Body of pancreas (tissue), 4 donors: Measurements from ENCODE around the gene FOXE3. TPM values are rescaled to one million over a fixed set of nuclear protein-coding genes. Genes with fewer than 3 reads are reported as not detected.

Experiments
- ATAC-seq: fragments of 150-250 bp; one replicate; pipeline ENCODE4 v1.9.1; 2016
- DNase-seq, 4 donors: peaks; one replicate each; pipeline ENCODE4 v3.0.0-alpha.2; 2019
- H3K27ac ChIP-seq, 4 donors: fragments of 200-600 bp; sonication (generic); 1 replicate in 3 of 4; 2 replicates in 1 of 4; pipeline versions ENCODE4 v1.5.1 to v1.6.1; 2016 to 2019; ENCODE audit warnings: mild to moderate bottlenecking in 1 of 4, mixed read lengths in 1 of 4, moderate library complexity in 1 of 4
- H3K27me3 ChIP-seq, 2 donors: fragments of 200-600 bp; sonication (generic); one replicate each; pipeline ENCODE4 v1.6.0; 2016; ENCODE audit warnings: mild to moderate bottlenecking in 1 of 2
- H3K36me3 ChIP-seq, 2 donors: fragments of 200-600 bp; sonication (generic); replicated peaks in 1 of 2; 2 replicates each; pipeline ENCODE4 v1.5.1; 2016; ENCODE audit warnings: low read depth in 2 of 2; ENCODE audit not compliant: insufficient read depth in 1 of 2
- H3K4me1 ChIP-seq: fragments of 200-600 bp; sonication (generic); one replicate; pipeline ENCODE4 v1.6.0; 2016
- H3K4me3 ChIP-seq, 2 donors: fragments of 200-600 bp; sonication (generic); 1 replicate in 1 of 2; 2 replicates in 1 of 2; pipeline ENCODE4 v1.5.1; 2016 to 2019
- H3K9me3 ChIP-seq, 3 donors: fragments of 200-600 bp; sonication (generic); 1 replicate in 2 of 3; 2 replicates in 1 of 3; pipeline ENCODE4 v1.5.1; 2016
- CTCF ChIP-seq, 7 experiments: fragments of 450-650 bp in 4 of 7; fragments of 200-600 bp in 3 of 7; sonication (generic) in 3 of 7; IDR thresholded peaks; one replicate each; pipeline ENCODE4 v1.5.1; 2016 to 2019; ENCODE audit warnings: antibody characterized with exemption in 7 of 7
- POLR2A ChIP-seq, 3 donors: fragments of 450-650 bp; IDR thresholded peaks; one replicate each; pipeline ENCODE4 v1.6.1; 2016; ENCODE audit warnings: antibody characterized with exemption in 3 of 3, mild to moderate bottlenecking in 2 of 3
- WGBS, 2 donors: methylation state at CpG; one replicate each; pipeline ENCODE4 v1.1.5; 2017; 5-methylcytosine and 5-hydroxymethylcytosine counted together
- intact Hi-C: fragments of 100-400 bp; cut with DNase I; formaldehyde crosslinking; loops from one replicate; pipeline ENCODE4 v1.15.1; 2023
- total RNA-seq, 2 donors: library from RNA; depleted of rRNA; stranded (reverse); fragments of >200 nt; gene quantifications; one replicate each; pipeline ENCODE4 v1.1.0, GENCODE V29; 2016

Gene FOXE3
- total RNA-seq, 2 donors from 2014 or later = not detected

GRCh38 chr1:47395433-47395832 is 20.7 kb upstream of the FOXE3 start:
- Histone ChIP-seq H3K27me3 (no peaks in the 10 kb centered on the region), H3K4me1 (no peaks in the 10 kb centered on the region), H3K36me3 (no peaks in the 10 kb centered on the region), H3K9me3 (no peaks in the 10 kb centered on the region), H3K4me3 (no peak overlapping the region), H3K27ac (no peak overlapping the region)
- DNase-seq = no peak
- TF ChIP-seq CTCF (IDR thresholded peaks at IDR 0.05) (no peak), POLR2A (IDR thresholded peaks at IDR 0.05) (no peak)
- 71 to 77% methylated on average over 3 of the region's 3 CpGs for WGBS, 2 donors
- intact Hi-C loops = no loop called here
- no peak for ATAC-seq

- no peak for TF ChIP-seq POLR2A (IDR thresholded peaks at IDR 0.05)
- no peak for TF ChIP-seq CTCF (IDR thresholded peaks at IDR 0.05)
- WGBS, 2 donors = 86 to 94% methylated on average over 3 to 6 of the region's 6 CpGs
- Histone ChIP-seq H3K27me3 (no peaks in the 10 kb centered on the region), H3K4me3 (no peak overlapping the region), H3K36me3 (no peaks in the 10 kb centered on the region), H3K9me3 (no peaks in the 10 kb centered on the region), H3K27ac (no peak overlapping the region), H3K4me1 (no peaks in the 10 kb centered on the region)
- intact Hi-C loops = no loop called here
- ATAC-seq = no peak
- DNase-seq = no peak
Observed at GRCh38 chr1:47396671-47397196, 19.4 kb upstream of the FOXE3 start.

GRCh38 chr1:47399138-47399845 is 16.8 kb upstream of the FOXE3 start:
- Histone ChIP-seq H3K4me1 (no peaks in the 10 kb centered on the region), H3K27me3 (no peaks in the 10 kb centered on the region), H3K4me3 (no peak overlapping the region), H3K27ac (no peak overlapping the region), H3K36me3 (no peaks in the 10 kb centered on the region), H3K9me3 (no peaks in the 10 kb centered on the region)
- no peak for ATAC-seq
- intact Hi-C loops = no loop called here
- TF ChIP-seq POLR2A (IDR thresholded peaks at IDR 0.05) = no peak
- no peak for TF ChIP-seq CTCF (IDR thresholded peaks at IDR 0.05)
- DNase-seq = no peak
- WGBS, 2 donors = 79 to 88% methylated on average over 4 of the region's 4 CpGs

- TF ChIP-seq POLR2A (IDR thresholded peaks at IDR 0.05) = no peak
- no peak for TF ChIP-seq CTCF (IDR thresholded peaks at IDR 0.05)
- Histone ChIP-seq H3K27ac (no peak overlapping the region), H3K36me3 (no peaks in the 10 kb centered on the region), H3K27me3 (no peaks in the 10 kb centered on the region), H3K9me3 (no peaks in the 10 kb centered on the region), H3K4me3 (no peak overlapping the region), H3K4me1 (no peaks in the 10 kb centered on the region)
- ATAC-seq = no peak
- intact Hi-C loops = no loop called here
- 95 to 97% methylated on average over 4 of the region's 4 CpGs for WGBS, 2 donors
- no peak for DNase-seq
Observed at GRCh38 chr1:47399846-47400155, 16.3 kb upstream of the FOXE3 start.

- Histone ChIP-seq H3K9me3 (no peaks in the 10 kb centered on the region), H3K27me3 (no peaks in the 10 kb centered on the region), H3K27ac (no peak overlapping the region), H3K4me1 (no peaks in the 10 kb centered on the region), H3K36me3 (no peaks in the 10 kb centered on the region), H3K4me3 (no peak overlapping the region)
- WGBS, 2 donors = 51 to 56% methylated on average over 4 of the region's 4 CpGs
- TF ChIP-seq CTCF (IDR thresholded peaks at IDR 0.05) (no peak), POLR2A (IDR thresholded peaks at IDR 0.05) (no peak)
- intact Hi-C loops = no loop called here
- ATAC-seq (no peak), DNase-seq (no peak)
Observed at GRCh38 chr1:47401761-47402160, 14.3 kb upstream of the FOXE3 start.
